Omental fat pad (tissue), 4 donors: ENCODE data around the gene PAK5. TPM values are rescaled to one million over a fixed set of nuclear protein-coding genes. Genes with fewer than 3 reads are reported as not detected.

Source experiments
- ATAC-seq: fragments of 150-250 bp; one replicate; pipeline ENCODE4 v1.9.1; 2016; ENCODE audit warnings: mild to moderate bottlenecking, moderate library complexity; ENCODE audit not compliant: low FRiP score
- DNase-seq: peaks from one replicate; pipeline ENCODE4 v3.0.0-alpha.2; 2019; ENCODE audit warnings: low spot score
- total RNA-seq, 4 donors: library from RNA; depleted of rRNA; stranded (reverse); fragments of >200 nt; gene quantifications; one replicate each; pipeline ENCODE4 v1.1.0, GENCODE V29; 2016
- TF ChIP-seq, protein P1 (sequence below), 3 donors: fragments of 450-650 bp; IDR thresholded peaks; one replicate each; pipeline ENCODE4 v1.5.1; 2016 to 2017; ENCODE audit warnings: antibody characterized with exemption in 3 of 3, mild to moderate bottlenecking in 3 of 3, moderate library complexity in 2 of 3

PAK5 gene
- total RNA-seq, 4 donors from 2014 or later: not detected

DNA sequence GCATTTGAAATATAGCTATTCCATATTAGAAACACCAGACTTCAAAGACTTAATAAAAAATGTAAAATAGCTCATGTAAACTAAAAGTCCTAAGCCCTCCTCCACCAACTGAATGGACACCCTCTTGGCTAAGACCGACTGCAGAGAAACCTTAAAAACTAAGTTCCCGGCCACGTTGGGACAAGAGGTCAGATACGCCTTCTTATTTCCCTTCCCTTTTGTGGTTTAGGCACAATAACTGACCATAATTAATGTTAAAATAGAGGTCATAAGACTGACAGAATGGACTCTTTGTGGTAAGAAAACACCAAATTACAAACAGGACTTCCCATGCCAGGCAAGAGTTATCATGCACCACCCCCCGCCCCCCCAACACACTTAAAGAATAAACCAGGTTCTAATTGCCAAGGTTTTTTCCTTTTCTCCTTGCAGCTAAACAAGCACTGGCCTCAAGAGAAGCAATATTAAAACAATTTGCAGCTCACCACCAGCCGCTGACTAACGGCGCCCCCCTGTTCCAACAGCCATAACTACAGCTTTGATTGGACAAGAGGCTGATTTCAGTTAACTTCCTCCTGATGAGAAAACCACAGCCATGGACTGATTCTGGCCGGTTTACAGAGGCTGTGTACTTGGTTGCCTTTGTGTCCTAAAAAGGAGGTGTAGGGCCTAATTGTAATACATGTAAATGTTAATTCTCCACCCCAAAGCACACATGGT lies 335.2 kb downstream of the PAK5 start:
- no peak for ATAC-seq
- TF ChIP-seq, protein P1, sequence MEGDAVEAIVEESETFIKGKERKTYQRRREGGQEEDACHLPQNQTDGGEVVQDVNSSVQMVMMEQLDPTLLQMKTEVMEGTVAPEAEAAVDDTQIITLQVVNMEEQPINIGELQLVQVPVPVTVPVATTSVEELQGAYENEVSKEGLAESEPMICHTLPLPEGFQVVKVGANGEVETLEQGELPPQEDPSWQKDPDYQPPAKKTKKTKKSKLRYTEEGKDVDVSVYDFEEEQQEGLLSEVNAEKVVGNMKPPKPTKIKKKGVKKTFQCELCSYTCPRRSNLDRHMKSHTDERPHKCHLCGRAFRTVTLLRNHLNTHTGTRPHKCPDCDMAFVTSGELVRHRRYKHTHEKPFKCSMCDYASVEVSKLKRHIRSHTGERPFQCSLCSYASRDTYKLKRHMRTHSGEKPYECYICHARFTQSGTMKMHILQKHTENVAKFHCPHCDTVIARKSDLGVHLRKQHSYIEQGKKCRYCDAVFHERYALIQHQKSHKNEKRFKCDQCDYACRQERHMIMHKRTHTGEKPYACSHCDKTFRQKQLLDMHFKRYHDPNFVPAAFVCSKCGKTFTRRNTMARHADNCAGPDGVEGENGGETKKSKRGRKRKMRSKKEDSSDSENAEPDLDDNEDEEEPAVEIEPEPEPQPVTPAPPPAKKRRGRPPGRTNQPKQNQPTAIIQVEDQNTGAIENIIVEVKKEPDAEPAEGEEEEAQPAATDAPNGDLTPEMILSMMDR (IDR thresholded peaks at IDR 0.05): no peak
- no peak for DNase-seq

DNA sequence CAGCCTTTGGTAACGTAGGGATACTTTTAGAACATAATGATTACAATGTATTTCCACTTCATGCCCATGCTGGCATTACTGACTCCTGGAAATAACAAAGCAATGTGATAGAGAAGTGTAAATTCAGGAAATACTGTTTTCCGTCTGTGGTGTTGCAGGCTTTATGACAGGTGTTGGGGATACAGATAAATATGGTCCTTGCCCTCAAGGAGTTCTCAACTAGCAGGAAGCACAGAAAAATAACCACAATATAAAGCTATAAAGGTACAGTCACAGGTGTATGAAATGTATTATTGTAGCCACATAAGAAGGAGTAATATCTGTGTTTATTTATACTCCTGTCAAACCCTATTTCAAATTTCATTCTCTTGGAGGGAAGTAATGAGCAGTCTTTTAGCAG lies 337.4 kb downstream of the PAK5 start:
- TF ChIP-seq, protein P1 (IDR thresholded peaks at IDR 0.05): no peak
- no peak for DNase-seq
- ATAC-seq: no peak

DNA sequence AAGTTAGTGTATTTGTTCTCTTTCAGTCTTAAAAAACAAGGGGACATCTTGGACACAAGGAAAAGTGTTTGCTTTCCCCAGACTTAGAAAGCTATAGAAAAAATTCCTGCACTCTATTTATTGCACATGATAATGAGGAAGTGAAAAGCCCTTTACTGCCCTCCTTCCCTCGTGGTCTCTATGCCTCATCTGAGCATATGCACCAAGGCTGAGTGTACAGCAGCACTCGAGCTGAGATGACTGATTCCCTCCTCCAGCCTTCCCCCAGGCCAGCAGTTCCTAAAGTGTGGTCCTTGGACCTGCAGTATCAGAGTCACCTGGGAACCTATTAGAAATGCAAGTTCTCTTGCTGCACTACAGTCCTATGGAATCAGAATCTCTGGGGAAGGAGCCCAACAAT lies 338.8 kb downstream of the PAK5 start:
- ATAC-seq (no peak), DNase-seq (no peak)
- TF ChIP-seq, protein P1 (IDR thresholded peaks at IDR 0.05): no peak

DNA sequence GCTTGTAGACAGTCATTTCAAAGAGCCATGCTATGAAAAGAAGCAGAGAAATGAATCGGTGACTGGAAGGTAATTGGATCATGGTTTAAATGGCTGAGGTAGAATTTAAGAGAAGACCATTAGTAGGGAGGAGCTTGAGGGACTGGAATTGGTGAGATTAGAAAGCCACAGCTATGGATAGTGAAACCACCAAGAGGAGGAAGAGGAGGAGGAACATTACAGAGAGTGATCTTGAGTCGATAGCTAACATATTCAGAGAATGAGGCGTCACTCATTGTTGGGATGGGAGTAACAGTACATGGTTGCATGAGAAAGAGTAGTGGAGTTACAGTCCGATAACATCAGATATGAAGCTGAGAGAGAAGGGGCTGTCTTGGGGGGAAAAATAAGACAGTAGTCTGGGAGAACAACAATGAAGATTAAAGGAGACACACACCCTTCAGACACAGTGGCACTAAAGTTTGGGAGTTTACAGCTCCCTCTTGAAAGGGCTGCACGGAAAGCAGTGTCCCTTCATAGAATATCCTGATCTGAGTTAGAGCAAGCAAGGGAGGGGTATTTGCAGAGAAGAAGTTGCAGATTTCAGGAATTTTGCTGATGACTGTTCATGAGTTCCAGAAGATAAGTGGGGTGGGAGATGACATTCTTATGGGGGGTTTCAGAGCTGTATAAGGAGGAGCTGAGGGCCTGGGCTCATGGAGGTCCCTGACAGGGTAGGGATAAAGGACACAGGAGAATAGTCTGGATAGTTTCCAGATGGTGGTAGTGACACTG lies 339.6 kb downstream of the PAK5 start:
- ATAC-seq: no peak
- DNase-seq: no peak
- TF ChIP-seq, protein P1 (IDR thresholded peaks at IDR 0.05): no peak

DNA sequence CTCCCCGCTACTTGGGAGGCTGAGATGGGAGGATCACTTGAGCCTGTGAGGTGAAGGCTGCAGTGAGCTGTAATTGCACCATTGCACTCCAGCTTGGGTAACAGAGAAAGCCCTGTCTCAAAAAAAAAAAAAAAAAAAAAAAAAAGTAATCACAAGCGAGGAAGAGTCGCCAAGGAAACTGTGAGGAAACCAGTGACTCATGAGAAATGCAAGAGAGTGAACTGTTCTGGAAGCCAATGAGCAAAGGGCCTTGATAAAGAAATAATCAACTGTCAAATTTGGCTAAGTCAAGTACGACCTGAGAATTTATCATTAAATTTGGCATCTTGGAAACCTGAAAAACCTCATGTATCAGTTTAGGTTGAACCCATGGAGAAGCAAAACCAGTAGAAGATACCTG lies 340.6 kb downstream of the PAK5 start:
- no peak for ATAC-seq
- TF ChIP-seq, protein P1 (IDR thresholded peaks at IDR 0.05): no peak
- no peak for DNase-seq

DNA sequence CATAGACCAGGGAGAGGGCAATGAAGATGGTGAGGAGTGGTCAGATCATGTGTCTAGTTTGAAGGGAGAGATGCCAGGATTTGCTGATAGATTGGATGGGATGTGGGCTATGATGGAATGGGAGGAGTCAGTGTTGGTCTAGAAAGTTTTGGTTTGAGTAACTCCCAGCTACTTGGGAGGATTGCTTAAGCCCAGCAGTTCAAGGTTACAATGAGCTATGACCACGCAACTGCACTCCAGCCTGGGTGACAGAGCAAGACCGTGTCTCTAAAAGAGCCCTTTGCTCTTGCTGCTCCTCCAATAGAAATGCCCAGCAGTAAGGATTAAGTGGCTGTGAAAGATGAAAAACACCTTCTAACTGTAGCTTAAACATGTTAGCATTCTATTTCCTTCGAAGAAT lies 342.7 kb downstream of the PAK5 start:
- TF ChIP-seq, protein P1 (IDR thresholded peaks at IDR 0.05): no peak
- ATAC-seq (no peak), DNase-seq (no peak)

DNA sequence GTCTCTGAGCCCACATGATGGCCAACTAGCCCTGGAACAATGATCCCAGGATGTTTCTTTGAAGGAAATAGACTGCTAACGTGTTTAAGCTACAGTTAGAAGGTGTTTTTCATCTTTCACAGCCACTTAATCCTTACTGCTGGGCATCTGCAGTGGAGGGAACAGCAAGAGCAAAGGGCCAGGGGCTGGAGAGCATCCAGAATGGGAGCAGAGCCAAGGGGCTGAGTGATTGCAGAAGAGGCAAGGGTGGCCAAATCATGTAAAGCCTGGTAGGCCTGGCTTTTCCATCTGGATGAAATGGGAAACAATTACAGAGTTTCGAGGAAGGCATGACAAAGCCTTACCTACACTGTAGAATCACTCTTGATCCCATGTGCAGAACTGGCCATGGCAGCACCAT lies 343.2 kb downstream of the PAK5 start:
- DNase-seq (no peak), ATAC-seq (no peak)
- TF ChIP-seq, protein P1 (IDR thresholded peaks at IDR 0.05): no peak
